GM19240 (cell line): ENCODE measurements around the gene MAGI2.
"Not testable (repeated sequence)": the region's sequence is repeated elsewhere in the genome, so short reads cannot be mapped to it uniquely, and the experiment has no call there.

Experiments
- DNase-seq: peaks from one replicate; pipeline ENCODE4 v3.0.0; 2011; ENCODE audit warnings: low spot score; ENCODE audit not compliant: insufficient read length

Gene MAGI2

DNA sequence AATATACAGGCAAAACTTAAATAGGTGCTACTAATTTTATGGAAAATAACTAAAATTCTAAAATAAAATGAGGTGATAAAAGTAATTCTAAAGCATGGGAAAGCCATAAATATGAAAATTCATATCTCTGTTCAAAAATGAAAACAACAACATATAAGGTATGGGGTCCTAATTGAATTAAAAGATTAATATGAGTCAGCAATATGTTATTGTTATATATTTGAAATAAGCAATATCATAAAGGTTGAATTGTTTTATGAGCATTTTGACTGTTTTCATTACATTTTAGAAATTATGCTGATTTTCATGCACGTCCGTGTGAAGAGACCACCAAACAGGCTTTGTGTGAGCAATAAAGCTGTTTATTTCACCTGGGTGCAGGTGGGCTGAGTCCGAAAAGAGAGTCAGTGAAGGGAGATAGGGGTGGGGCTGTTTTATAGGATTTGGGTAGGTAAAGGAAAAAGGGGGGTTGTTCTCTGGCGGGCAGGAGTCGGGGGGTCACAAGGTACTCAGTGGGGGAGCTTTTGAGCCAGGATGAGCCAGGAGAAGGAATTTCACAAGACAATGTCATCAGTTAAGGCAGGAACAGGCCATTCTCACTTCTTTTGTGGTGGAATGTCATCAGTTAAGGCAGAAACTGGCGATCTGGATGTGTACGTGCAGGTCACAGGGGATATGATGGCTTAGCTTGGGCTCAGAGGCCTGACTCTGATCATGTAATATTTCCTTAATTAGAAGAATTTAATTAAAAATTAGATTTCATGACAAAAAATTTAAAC is 876.1 kb downstream of the MAGI2 start:
- not testable (repeated sequence) for DNase-seq

DNA sequence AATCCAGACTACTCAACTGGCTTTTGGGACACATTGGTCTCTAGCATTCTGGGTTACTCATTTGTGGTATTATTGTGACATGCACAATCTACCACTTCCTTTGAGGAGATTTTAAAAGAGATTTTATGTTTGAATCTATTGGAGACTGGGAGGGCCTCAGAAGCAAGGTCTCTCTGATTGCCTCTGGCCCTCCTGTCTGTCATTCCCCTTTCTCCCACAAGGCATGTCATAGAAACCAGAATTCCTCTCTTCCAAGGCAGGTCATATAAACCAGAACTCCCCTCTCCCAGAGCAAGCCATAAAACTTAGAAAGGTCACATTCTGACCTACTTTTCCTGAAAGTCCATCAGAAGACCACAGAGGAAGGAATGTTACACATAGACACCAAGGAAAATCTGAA is 877.2 kb downstream of the MAGI2 start:
- no peak for DNase-seq

DNA sequence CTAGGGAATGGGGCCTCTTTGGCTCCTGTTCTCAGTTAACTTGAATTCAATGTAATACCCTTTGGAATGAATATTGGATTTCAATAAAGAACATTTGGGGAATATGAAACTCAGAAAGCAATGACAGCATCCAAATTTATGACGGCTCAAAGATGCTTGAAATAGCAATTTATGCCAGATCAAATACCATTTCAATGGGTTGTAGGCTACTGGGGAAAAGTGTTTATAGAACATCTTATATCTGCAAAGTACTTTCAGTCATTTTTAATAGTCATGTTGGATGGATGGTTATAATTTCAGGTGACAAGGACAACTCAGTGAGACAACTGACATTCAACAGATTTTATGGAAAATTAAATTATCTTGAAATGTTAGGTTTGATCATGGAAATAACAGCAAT is 882.2 kb downstream of the MAGI2 start:
- DNase-seq = no peak

DNA sequence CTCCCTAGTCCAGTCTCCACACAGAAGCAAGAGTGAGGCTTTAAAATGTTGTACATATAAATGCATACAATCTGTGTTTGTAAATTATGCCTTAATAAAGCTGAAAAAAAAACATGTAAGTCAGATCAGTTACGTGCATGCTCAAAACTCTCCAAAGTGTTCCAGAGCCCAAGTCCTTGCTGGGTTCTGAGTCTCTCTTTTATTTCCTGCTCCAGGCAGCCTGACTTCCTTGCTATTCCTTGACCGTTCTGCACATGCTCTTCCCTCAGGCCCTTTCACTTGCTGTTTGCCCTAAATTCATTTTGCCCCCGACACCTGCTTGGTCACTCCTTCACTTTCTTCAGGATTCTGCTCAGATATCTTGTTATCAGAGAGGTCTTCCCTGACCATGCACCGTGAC is 884.8 kb downstream of the MAGI2 start:
- DNase-seq = no peak

DNA sequence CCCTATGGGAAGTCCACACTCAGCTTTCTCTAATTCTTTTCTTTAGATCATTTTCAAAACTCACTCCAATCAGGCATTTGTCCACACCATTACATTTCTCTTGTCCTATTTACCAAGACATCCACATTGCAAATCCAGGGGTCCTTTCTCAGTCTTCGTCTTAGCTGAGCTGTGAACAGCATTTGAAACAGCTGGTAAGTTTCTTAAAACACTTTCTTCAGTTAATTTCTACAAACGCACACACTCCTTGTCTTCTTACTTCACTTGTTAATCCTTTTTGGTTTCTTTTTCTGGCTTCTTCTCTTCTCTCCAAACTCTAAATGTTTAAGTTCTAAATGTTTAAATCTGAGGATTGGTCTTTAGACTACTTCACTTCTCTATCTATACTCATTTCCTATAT is 885.6 kb downstream of the MAGI2 start:
- no peak for DNase-seq

DNA sequence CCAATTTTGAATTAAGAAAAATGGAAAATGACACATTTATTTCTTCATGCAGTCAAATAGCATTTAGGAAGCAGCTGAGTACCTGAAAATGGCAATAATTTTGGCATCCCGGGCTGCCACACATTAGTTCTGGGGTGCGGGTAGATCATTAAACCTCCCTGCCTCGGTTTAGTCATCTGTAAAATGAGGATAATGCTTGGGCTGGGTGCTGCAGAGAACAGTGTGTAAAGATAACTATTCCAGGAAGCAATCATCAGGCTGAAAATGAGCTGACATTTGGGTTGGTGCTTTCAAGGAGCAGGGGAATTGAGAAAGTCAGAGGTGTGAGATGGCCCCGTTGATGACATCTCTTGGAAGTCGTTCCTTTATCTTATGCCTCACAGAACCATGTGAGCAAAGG is 887.7 kb downstream of the MAGI2 start:
- no peak for DNase-seq

DNA sequence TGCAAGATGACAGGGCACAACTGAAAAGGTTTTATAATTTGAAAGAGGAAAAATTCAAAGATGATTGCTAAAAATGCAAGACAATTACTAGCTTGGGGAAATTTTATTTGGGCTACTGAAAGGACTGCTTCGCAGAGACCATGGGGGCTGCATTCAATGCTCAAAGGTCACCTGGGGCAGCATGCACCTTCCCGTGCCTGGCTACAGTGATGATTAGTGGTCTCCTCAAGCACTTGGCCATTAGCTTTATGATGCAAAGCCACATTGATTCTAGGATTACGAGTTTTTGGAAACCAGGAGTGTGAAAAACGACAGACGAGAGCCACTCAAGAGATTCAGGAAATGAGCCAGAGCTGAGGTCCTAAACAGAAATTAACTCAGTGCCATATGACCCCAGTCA is 890.3 kb downstream of the MAGI2 start:
- no peak for DNase-seq

DNA sequence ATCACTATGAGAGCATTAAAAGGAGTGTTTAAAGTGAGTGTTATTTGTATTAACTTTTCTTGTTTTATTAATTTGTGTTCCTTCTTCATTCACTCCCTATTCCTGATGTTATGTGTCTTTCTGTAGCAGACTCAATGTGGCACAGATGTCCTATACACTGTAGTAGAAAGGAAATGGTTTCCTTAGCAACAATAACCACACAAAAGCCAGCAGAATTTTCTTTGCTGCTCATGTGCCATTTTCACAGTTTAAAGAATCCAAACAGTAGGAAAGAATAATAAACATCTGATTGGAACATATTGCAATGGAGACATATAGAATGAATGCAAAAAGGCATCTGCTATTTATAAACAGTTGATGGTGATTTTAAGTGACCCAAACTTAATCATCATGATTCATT is 891.3 kb downstream of the MAGI2 start:
- DNase-seq = no peak

DNA sequence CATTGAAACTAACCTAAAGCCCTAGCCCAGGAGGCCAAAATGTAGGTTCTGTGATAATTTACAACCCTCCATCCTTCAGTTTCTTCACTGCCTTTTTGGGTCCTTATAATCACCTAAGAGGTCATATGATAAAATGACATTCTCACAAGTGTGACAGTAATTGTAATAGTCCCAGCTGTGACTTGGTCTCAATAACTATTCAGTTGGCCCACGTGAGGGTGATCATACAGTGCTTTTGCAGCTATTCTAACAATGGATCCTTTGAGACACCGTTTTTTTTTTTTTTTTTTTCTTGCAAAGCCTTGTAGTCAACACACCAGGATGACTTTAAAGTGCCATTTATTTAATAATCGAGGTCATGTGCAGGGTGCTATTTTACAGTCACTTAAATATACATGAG is 894.9 kb downstream of the MAGI2 start:
- no peak for DNase-seq

DNA sequence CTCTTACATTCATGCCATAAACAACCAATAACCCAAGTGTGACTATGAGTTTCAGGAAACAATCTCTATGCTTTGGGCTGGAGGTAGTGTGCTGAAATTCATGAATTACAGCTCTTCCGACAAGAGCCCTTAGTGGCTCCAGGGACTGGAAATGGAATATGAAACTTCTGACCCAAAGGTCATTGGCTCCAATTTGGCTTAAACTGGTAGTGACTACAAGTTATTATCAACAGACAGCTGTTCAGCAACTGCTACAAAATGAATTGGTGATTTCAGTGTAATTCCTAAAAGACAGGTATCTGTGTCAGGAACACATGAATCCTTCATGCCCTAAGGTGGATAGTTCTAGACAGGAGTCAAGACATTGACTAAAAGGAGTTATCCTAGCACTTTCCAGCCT is 909.5 kb downstream of the MAGI2 start:
- DNase-seq = no peak

DNA sequence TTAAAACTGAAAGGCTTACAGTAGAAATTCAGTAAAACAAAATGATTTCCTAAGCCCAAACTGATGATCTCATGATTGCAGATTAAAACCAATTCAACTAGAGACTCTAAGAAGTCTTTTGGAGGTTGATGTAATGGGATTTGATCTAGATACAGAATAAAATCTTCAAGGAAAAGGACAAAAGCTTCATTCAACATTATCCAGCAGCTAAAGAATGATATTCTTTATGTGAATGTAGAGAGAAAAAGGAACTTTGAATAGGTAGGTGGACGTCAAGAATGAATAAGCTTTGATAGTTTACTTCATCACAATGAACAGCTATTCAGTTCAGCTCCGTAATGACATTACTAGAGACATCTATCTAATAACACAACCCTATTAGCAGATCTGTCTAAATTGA is 910.5 kb downstream of the MAGI2 start:
- no peak for DNase-seq

DNA sequence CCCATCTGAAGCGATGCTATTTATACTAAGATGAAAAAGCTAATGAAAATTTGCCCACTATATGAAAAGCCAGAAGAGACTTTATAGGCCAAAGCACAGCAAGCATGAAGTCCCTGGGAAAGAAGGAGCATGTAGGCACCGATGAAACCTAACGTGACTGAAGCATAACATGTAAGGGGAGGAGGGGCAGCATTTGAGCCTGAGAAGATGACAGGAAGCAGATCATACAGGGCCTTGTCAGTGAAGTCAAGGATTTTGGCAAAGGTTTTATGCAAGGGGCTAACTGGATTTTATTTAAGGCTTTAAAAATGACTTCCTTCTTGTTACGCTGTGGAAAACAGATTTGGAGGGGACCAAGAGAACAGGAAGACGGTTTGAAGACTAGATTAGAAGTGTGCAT is 910.9 kb downstream of the MAGI2 start:
- DNase-seq = no peak

DNA sequence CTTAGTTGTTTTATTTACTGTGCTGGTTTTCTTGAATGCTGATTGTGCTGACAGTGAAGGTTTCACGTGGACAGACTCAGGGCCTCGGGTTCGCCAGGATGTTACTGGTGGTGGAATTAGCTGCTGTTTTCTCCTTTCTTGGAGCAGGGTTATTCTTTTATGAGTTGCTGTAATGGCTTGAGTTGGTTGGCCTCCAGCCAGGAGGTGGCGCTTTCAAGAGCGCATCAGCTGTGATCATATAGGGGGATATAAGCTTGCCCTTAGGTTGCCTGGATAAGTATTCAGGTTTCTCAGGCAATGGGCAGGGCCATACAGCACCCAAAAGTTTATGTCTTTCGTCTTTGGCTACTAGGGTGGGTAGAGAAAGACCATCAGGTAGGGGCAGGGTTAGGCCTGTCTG is 913.6 kb downstream of the MAGI2 start:
- no peak for DNase-seq

DNA sequence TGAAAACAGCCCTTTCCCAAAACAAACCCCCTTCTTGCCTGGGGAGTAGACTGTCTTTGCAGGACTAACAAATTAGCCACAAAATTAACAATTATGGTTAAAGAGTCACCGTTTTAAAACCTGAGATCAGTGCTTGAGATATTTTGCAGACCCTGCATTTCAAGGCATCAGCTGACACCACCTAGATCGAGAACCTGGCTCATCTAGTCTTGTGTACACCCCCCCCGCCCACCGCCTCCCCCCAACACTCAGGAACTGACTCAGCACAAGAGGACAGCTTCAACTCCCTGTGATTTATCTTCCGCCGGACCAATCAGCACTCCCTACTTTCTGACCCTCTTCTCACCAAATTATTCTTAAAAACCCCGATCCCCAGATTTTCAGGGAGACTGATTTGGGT is 917.8 kb downstream of the MAGI2 start:
- no peak for DNase-seq

DNA sequence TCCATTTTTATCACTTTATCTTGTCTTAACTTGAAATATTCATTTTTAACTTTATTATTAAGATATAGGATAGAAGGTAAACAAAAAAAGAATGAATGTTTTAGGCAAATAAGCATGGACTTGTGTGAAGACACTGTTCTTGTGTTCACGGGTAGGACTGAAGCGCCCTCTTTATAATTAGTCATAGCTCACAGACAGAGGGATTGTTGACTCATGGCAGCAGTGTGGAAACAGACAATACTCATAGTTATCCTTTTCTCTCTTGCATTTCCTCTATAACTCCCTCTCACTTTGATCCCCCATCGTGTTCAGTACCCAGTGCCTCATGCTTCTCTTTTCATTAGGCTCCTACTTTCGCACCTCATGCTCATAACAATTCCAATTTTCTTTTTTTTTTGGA is 923.1 kb downstream of the MAGI2 start:
- no peak for DNase-seq

DNA sequence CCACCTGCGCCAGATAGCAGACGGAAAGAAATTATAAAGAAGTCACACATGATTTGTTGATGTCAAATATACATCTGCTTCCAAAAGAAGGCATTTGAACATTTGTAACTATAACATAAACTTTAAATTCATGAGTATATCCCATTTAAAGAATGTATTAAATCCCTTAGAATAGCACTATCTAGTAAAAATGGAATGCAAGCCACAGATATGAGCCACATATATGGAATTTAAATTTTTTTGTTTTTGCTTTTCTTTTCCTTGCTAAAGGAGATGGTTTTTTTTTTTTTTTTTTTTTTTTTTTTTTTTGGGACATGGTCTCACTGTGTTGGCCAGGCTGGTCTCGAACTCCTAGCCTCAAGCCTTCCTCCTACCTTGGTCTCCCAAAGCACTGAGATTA is 924.1 kb downstream of the MAGI2 start:
- no peak for DNase-seq

DNA sequence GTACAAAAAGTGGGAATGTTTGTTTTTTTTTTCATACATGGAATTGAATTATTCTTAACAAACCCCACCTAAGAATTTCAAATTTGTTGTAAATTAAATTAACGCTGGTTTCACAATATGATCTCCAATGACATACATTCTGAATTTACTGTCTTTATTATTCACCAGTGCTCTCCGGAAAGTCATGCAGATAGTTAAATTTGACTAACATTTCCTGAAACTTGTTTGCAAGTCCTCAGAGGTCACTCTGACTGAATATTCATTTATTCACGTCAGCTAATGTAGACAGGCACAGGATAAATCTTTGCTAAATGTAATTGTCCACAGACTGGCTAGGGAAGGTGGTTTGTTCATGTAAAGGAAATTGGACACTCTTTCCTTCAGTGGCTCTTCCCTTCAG is 924.5 kb downstream of the MAGI2 start:
- no peak for DNase-seq

DNA sequence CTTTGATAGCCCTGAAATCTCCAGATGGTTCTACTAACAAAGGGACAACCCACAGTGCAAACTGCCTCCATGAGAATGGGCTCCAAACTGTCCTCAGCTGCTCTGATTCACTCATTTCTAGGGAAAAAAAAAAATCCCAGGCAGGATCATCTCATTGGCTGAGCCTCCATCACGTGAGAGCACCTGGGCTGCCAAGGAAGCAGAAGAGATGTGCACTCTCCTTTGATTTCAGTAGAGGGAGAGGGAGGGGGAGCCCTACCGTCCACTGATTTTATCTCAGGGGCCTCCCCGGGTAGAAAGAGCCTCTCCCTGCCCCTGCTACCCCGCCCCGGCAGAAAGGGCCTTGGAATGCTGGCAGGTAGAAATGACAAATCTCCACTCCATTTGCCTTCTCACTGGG is 929.5 kb downstream of the MAGI2 start:
- no peak for DNase-seq

DNA sequence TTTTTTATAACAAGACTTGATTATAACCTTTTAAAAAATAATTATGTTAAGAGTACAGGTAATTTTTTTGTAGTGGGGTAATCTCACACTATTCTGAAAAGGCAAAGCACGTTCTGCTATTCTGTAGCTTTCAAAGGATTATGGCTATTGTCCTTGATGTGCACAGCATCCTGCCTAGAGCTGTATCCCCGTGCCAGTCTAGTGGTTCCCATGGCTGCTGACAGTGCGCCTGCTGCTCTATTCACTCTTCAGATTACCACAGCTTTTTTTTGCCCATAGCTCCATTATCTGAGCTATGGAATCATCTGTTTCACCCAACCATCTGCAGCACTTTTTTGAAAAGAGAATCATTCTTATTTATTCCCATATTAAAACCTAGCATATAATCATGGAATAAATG is 931.5 kb downstream of the MAGI2 start:
- no peak for DNase-seq

DNA sequence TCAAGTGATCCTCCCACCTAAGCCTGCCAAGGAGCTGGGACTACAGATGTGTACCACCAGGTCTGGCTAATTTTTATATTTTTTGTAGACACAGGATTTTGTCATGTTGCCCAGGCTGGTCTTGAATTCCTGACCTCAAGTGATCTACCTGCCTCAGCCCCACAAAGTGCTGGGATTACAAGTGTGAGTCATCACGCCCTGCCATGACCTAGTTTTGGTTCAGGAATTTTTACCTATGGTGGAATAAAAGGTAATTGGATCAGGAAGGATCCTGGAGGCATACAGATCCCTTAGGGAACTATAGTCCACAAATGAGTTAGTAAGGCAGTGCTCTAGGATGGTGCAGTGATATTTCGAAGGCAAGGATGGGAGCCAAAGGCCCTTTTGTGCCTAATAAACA is 937.0 kb downstream of the MAGI2 start:
- DNase-seq = no peak

DNA sequence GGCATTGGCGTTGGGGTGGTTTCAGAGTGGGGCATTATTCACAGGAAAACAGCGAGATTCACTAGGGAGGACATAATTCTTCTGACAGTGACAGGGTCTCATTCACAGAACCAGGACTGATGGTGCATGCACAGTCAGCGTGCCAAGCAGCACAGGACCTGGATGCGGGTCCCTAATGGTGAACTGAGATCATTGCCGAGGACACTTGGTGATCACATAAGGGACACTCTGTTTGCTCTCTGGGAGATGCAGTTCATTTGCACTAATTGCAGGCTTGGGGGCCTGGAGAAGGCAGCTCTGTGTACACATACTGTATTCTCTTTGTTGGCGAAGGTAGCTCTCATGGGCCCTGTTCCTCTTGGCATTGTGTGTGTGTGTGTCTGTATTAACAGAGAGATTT is 938.8 kb downstream of the MAGI2 start:
- no peak for DNase-seq

DNA sequence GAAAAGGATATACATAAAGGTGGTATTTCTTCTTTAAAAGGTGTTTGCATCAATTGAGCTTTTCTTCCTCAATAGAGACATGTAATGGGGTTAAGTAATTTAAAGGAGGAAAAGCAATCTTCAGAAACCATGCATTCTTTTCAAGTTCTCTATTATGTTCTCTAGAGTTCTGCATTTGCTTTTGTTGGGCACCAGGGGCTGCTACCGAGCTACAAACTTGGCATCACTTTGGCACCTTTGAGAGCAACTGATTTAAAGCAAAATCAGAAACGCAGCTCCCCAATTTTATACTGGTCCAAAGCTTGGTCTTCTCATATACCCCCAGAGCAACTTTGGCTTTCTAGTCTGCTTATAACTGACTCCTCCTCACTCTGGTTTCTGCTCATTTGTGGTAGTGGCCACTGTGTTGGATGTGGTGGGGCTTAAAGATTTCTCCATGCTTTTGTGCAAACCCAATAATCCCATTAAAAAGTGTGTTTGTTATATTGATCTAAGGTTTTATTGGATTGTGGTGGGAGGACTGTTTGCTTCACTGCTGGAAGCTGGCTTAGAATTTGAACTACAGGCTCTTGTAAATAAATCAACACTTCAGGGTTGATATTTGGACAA is 942.8 kb downstream of the MAGI2 start:
- DNase-seq = no peak

DNA sequence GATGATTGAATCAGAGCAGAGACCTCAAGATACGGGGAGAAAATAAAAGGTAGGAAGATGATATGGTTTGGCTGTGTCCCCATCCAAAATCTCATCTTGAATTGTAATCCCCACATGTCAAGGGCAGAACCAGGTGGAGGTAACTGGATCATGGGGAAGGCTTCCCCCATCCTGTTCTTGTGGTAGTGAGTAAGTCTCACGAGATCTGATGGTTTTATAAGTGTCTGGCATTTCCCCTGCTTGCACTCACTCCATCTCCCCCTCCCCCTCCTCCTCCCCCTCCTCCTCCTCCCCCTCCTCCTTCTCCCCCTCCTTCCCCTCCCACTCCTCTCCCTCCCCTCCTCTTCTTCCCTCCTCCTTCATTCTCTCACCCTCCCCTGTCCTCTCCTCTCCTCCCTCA is 950.2 kb downstream of the MAGI2 start:
- DNase-seq = not testable (repeated sequence)
